Right lobe of liver (tissue), 4 donors: ENCODE measurements around the gene MYZAP.

ENCODE experiments used
- POLR2A ChIP-seq: fragments of 450-650 bp; IDR thresholded peaks from one replicate; pipeline ENCODE4 v1.6.1; 2017; ENCODE audit warnings: antibody characterized with exemption, mild to moderate bottlenecking
- TF ChIP-seq, protein P1 (sequence below), 4 donors: fragments of 200-600 bp in 3 of 4; fragments of 450-650 bp in 1 of 4; IDR thresholded peaks; one replicate each; pipeline versions ENCODE4 v1.5.1 to v1.8.0; 2016 to 2022; ENCODE audit warnings: antibody characterized with exemption in 4 of 4, mild to moderate bottlenecking in 2 of 4
- donor health status: DM: no; HTN: no; CAD: no.
- donor health status: DM: no; HTN: no; CAD: no.
- donor health status: DM: no; HTN: yes; CAD: no.

DNA sequence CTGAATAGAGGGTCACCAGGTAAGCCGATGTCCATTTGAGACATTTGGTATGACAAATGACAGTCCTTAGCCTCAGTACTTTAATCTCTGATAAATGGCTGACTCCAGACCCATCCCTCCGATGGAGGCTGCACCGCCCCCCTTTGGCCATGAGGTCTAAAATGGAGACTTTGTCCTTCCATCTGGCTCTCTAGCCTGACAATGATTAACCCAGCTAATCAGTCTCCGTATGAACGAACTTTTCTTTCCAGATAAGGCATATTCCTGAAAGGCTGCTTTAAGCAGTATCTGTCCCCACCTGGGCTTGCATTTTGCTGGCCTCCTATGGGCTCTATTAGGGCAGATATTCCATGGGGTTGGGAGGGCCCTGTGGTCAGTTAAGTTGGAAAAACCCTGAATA is 10.8 kb upstream of the MYZAP start:
- no peak for TF ChIP-seq POLR2A
- TF ChIP-seq, protein P1, sequence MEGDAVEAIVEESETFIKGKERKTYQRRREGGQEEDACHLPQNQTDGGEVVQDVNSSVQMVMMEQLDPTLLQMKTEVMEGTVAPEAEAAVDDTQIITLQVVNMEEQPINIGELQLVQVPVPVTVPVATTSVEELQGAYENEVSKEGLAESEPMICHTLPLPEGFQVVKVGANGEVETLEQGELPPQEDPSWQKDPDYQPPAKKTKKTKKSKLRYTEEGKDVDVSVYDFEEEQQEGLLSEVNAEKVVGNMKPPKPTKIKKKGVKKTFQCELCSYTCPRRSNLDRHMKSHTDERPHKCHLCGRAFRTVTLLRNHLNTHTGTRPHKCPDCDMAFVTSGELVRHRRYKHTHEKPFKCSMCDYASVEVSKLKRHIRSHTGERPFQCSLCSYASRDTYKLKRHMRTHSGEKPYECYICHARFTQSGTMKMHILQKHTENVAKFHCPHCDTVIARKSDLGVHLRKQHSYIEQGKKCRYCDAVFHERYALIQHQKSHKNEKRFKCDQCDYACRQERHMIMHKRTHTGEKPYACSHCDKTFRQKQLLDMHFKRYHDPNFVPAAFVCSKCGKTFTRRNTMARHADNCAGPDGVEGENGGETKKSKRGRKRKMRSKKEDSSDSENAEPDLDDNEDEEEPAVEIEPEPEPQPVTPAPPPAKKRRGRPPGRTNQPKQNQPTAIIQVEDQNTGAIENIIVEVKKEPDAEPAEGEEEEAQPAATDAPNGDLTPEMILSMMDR (IDR thresholded peaks at IDR 0.05), result peak in 1 of 4 donors; percentile 24
